Activated CD8-positive, alpha-beta memory T cell treated with anti-CD3 and anti-CD28 coated beads, Interleukin-2, amount 50 U/mL, for 24 hours (primary cell): ENCODE measurements around the gene UBN1.
"Not testable (repeated sequence)": the region's sequence is repeated elsewhere in the genome, so short reads cannot be mapped to it uniquely, and the experiment has no call there.

Experiments used
- DNase-seq: peaks from one replicate; pipeline ENCODE4 v3.0.0-alpha.2; 2020; ENCODE audit errors: extremely low read depth

The UBN1 gene

GRCh38 chr16:4884209-4884608 lies 36.9 kb downstream of the UBN1 start:
- DNase-seq: no peak

- DNase-seq: no peak
Measured at GRCh38 chr16:4884972-4885874, 37.9 kb downstream of the UBN1 start.

GRCh38 chr16:4886151-4886550 lies 38.9 kb downstream of the UBN1 start:
- DNase-seq: no peak

- DNase-seq: no peak
Measured at GRCh38 chr16:4888428-4889135, 41.3 kb downstream of the UBN1 start.

GRCh38 chr16:4890026-4890425 lies 42.7 kb downstream of the UBN1 start:
- DNase-seq: no peak

- no peak for DNase-seq
Measured at GRCh38 chr16:4890686-4891085, 43.4 kb downstream of the UBN1 start.

- no peak for DNase-seq
Measured at GRCh38 chr16:4891097-4891885, 44.0 kb downstream of the UBN1 start.

GRCh38 chr16:4891886-4892216 lies 44.6 kb downstream of the UBN1 start:
- no peak for DNase-seq

- DNase-seq: no peak
Measured at GRCh38 chr16:4892361-4893102, 45.3 kb downstream of the UBN1 start.

- DNase-seq: no peak
Measured at GRCh38 chr16:4893103-4893862, 46.0 kb downstream of the UBN1 start.

- DNase-seq: no peak
Measured at GRCh38 chr16:4894276-4895150, 47.2 kb downstream of the UBN1 start.

- no peak for DNase-seq
Measured at GRCh38 chr16:4895366-4895765, 48.1 kb downstream of the UBN1 start.

GRCh38 chr16:4896761-4897160 lies 49.5 kb downstream of the UBN1 start:
- not testable (repeated sequence) for DNase-seq

GRCh38 chr16:4897328-4897727 lies 50.0 kb downstream of the UBN1 start:
- no peak for DNase-seq

- DNase-seq: no peak
Measured at GRCh38 chr16:4898811-4899473, 51.7 kb downstream of the UBN1 start.

- no peak for DNase-seq
Measured at GRCh38 chr16:4899474-4899846, 52.2 kb downstream of the UBN1 start.

- no peak for DNase-seq
Measured at GRCh38 chr16:4900036-4900435, 52.8 kb downstream of the UBN1 start.

GRCh38 chr16:4900750-4901149 lies 53.5 kb downstream of the UBN1 start:
- DNase-seq: no peak

- DNase-seq: no peak
Measured at GRCh38 chr16:4902038-4902437, 54.8 kb downstream of the UBN1 start.
